NB4 (cell line): ENCODE measurements around the gene SNX19.

Source experiments
- DNase-seq: peaks from one replicate; pipeline ENCODE4 v3.0.0; 2010; ENCODE audit warnings: low read depth
- H3K4me3 ChIP-seq: one replicate; pipeline ENCODE4 v1.5.1; 2011; ENCODE audit warnings: mild to moderate bottlenecking, low read depth, low read length, moderate library complexity
- CTCF ChIP-seq: IDR thresholded peaks from one replicate; pipeline ENCODE4 v1.5.1; 2012; ENCODE audit warnings: low read depth, low read length
- MAX ChIP-seq: IDR thresholded peaks from 2 replicates; pipeline ENCODE4 v1.6.1; 2011; ENCODE audit warnings: low read depth, low read length
- MYC ChIP-seq: IDR thresholded peaks from 2 replicates; pipeline ENCODE4 v1.6.1; 2011; ENCODE audit warnings: low read depth, low read length
- POLR2A ChIP-seq: IDR thresholded peaks from 2 replicates; pipeline ENCODE4 v1.6.1; 2011; ENCODE audit warnings: mild to moderate bottlenecking; ENCODE audit not compliant: insufficient read length; ENCODE audit errors: extremely low read depth

The SNX19 gene

GRCh38 chr11:130868721-130869390, 47.4 kb downstream of the SNX19 start:
- TF ChIP-seq POLR2A (no peak), MAX (no peak), CTCF (no peak)
- H3K4me3 ChIP-seq: no peak overlapping the region
- no peak for DNase-seq

GRCh38 chr11:130868086-130868710, 48.1 kb downstream of the SNX19 start:
- DNase-seq: no peak
- TF ChIP-seq POLR2A (no peak), MAX (no peak), MYC (no peak)
- no peak overlapping the region for H3K4me3 ChIP-seq

- no peak for DNase-seq
- TF ChIP-seq CTCF: no peak
- no peak for TF ChIP-seq MAX
- no peak overlapping the region for H3K4me3 ChIP-seq
Measured at GRCh38 chr11:130866831-130867230, 49.4 kb downstream of the SNX19 start.

- TF ChIP-seq MYC (no peak), MAX (no peak), CTCF (no peak), POLR2A (no peak)
- DNase-seq: no peak
- no peak overlapping the region for H3K4me3 ChIP-seq
Measured at GRCh38 chr11:130865774-130866114, 50.5 kb downstream of the SNX19 start.

- no peak for DNase-seq
Measured at GRCh38 chr11:130865091-130865773, 51.0 kb downstream of the SNX19 start.

More at GRCh38 chr11:130865091-130865773, 51.0 kb downstream of the SNX19 start:
- TF ChIP-seq CTCF (no peak), MYC (no peak), POLR2A (no peak), MAX (no peak)
- no peak overlapping the region for H3K4me3 ChIP-seq
